ENCODE results near the gene JUN. TPM values are rescaled to one million over a fixed set of nuclear protein-coding genes. Genes with fewer than 3 reads are reported as not detected.

JUN gene
- total and polyA plus RNA-seq, 7 donors = 42.8 to 233 (median 132) TPM

- 86 to 95% methylated on average over 3 of the region's 3 CpGs for WGBS, 2 donors
- no peaks in the 10 kb centered on the region for H3K9me3 ChIP-seq
- TF ChIP-seq EP300 (IDR thresholded peaks at IDR 0.05) (no peak), POLR2AphosphoS5 (IDR thresholded peaks at IDR 0.05) (no peak), CTCF (IDR thresholded peaks at IDR 0.05) (no peak), POLR2A (IDR thresholded peaks at IDR 0.05) (no peak)
These were observed 10.7 kb upstream of the JUN start for GRCh38 chr1:58794585-58794984.

DNA sequence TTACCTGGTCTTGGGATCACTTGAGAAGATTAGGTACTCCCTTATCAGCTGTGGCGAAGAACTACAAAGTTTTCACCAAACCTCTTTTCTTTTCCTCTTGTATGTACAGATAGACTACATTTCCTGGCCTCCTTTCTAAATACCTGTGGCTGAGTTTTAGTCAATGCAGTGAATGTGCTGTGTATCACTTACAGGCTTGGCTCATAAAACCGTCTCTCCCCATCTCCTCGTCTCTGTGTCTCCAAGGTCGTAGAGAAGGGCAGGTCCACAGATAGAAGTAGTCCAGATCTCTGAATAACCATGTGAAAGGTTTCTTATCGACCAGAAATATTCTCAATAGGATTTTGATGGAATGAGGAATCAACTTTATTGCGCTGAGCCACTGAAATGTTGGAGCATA, 9.0 kb upstream of the JUN start:
- no peak for DNase-seq
- Histone ChIP-seq H3K4me1 (no peaks in the 10 kb centered on the region), H3K27ac (no peak overlapping the region), H3K36me3 (no peaks in the 10 kb centered on the region), H3K9me3 (no peaks in the 10 kb centered on the region), H3K27me3 (no peaks in the 10 kb centered on the region), H3K4me3 (no peak overlapping the region)
- TF ChIP-seq POLR2AphosphoS5 (IDR thresholded peaks at IDR 0.05) = no peak
- TF ChIP-seq CTCF (IDR thresholded peaks at IDR 0.05) = no peak
- no peak for TF ChIP-seq POLR2A (IDR thresholded peaks at IDR 0.05)
- no peak for TF ChIP-seq EP300 (IDR thresholded peaks at IDR 0.05)
- intact Hi-C loops (cut with DNase I) = no loop called here
- 91% methylated on average over 6 of the region's 6 CpGs for WGBS, 2 donors

More at GRCh38 chr1:58794585-58794984, 10.7 kb upstream of the JUN start:
- Histone ChIP-seq H3K27me3 (no peaks in the 10 kb centered on the region), H3K36me3 (no peaks in the 10 kb centered on the region), H3K4me3 (no peak overlapping the region), H3K4me1 (no peaks in the 10 kb centered on the region), H3K27ac (no peak overlapping the region)
- no peak for DNase-seq
- intact Hi-C loops (cut with DNase I) = no loop called here

DNA sequence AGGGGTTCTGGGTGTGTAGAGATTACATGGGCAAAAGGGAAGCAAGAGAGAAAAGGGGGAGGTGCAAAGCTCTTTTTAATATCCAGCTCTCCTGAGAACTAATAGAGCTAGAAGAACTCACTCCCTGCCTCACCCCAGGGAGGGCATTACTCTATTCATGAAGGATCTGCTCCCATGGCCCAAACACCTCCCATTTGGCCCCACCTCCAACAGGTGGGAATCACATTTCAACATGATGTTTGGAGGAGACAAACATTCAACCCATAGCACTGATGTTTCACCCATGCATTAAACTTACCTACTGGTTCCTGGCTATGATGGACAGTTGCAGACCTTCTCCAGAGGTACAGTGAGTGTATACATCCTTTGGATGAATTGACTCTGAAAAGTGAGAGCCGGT, 7.3 kb upstream of the JUN start:
- DNase-seq = no peak
- H3K4me1 ChIP-seq = peaks cover 0 to 3% (median 2%) of the 10 kb centered on the region in 4 donors
- H3K27ac ChIP-seq = no peak overlapping the region
- intact Hi-C loops (cut with DNase I) = no loop called here
- WGBS, 2 donors = 95 to 97% methylated on average over 1 of the region's 1 CpG
- H3K4me3 ChIP-seq = no peak overlapping the region
- H3K9me3 ChIP-seq = no peaks in the 10 kb centered on the region
- H3K27me3 ChIP-seq = no peaks in the 10 kb centered on the region
- no peaks in the 10 kb centered on the region for H3K36me3 ChIP-seq
- TF ChIP-seq POLR2A (IDR thresholded peaks at IDR 0.05) (no peak), POLR2AphosphoS5 (IDR thresholded peaks at IDR 0.05) (no peak)

GRCh38 chr1:58789996-58790660, 6.3 kb upstream of the JUN start:
- no peak overlapping the region for H3K4me3 ChIP-seq
- intact Hi-C loops (cut with DNase I) = loop anchor here (5.0 kb wide), 2 partner anchors 287 to 967 kb away; no protein-coding TSS in a partner anchor
- DNase-seq = no peak
- H3K36me3 ChIP-seq = no peaks in the 10 kb centered on the region
- 94 to 96% methylated on average over 1 of the region's 1 CpG for WGBS, 2 donors
- TF ChIP-seq EP300 (IDR thresholded peaks at IDR 0.05) (no peak), POLR2A (IDR thresholded peaks at IDR 0.05) (no peak), POLR2AphosphoS5 (IDR thresholded peaks at IDR 0.05) (no peak), CTCF (IDR thresholded peaks at IDR 0.05) (no peak)
- H3K27ac ChIP-seq = no peak overlapping the region
- no peaks in the 10 kb centered on the region for H3K9me3 ChIP-seq
- peaks cover 0 to 11% (median 10%) of the 10 kb centered on the region in 4 donors for H3K4me1 ChIP-seq
- no peaks in the 10 kb centered on the region for H3K27me3 ChIP-seq

DNA sequence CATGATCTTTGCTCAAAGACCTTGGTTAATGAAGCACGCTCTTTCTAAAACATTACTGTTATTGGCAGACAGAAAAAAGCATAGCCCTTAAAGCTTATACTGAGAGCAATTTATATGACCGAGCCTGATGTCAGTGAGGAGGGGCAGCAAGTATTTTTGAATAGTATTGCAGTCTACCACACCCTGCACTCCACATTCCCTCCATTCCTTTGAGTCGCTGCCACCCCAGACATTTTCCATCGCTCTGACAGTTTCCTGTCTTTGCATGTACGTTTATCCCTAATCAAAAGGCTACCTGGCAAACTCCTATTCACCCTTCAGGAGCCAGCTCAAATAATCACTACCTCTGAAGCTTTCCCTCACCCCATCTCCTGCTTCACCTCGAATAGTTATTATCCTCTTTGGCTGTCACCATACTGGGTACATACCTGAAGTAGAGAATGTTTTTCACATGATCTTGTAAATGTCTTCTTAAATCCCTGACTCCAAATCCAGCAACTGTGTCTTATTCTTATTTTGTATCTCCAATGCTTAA, 5.5 kb upstream of the JUN start:
- Histone ChIP-seq H3K9me3 (no peaks in the 10 kb centered on the region), H3K36me3 (no peaks in the 10 kb centered on the region), H3K27ac (no peak overlapping the region), H3K4me1 (peaks cover 0 to 11% (median 10%) of the 10 kb centered on the region in 4 donors), H3K4me3 (no peak overlapping the region), H3K27me3 (no peaks in the 10 kb centered on the region)
- intact Hi-C loops (cut with DNase I) = loop anchor here (5.0 kb wide), 2 partner anchors 288 to 968 kb away; no protein-coding TSS in a partner anchor
- no peak for DNase-seq
- 89 to 94% methylated on average over 6 of the region's 6 CpGs for WGBS, 2 donors
- no peak for TF ChIP-seq CTCF (IDR thresholded peaks at IDR 0.05)
- TF ChIP-seq POLR2AphosphoS5 (IDR thresholded peaks at IDR 0.05) = no peak
- TF ChIP-seq EP300 (IDR thresholded peaks at IDR 0.05) = no peak
- TF ChIP-seq POLR2A (IDR thresholded peaks at IDR 0.05) = no peak
